Fibroblast of peridontal ligament (primary cell): ENCODE results near the gene RAB18.
"Not testable (repeated sequence)": the region's sequence is repeated elsewhere in the genome, so short reads cannot be mapped to it uniquely, and the experiment has no call there.

ENCODE experiments used
- DNase-seq: peaks from one replicate; pipeline ENCODE4 v3.0.0-alpha.2; 2010; ENCODE audit errors: extremely low read depth

The RAB18 gene

GRCh38 chr10:27504007-27504807, at the start of gene RAB18:
RAB18 (plus strand) TSS chr10:27504304; CDS start chr10:27504370, 66 bp downstream.
- DNase-seq: peak; percentile 99

- no peak for DNase-seq
These were observed 49.3 kb upstream of the RAB18 start for GRCh38 chr10:27454837-27455236.

- DNase-seq: no peak
These were observed 46.7 kb upstream of the RAB18 start for GRCh38 chr10:27457261-27457945.

- DNase-seq: no peak
These were observed 46.1 kb upstream of the RAB18 start for GRCh38 chr10:27457966-27458365.

GRCh38 chr10:27461312-27461711, 42.8 kb upstream of the RAB18 start:
- DNase-seq: no peak

GRCh38 chr10:27463961-27464360, 40.1 kb upstream of the RAB18 start:
- no peak for DNase-seq

- DNase-seq: no peak
These were observed 39.1 kb upstream of the RAB18 start for GRCh38 chr10:27464993-27465392.

- DNase-seq: not testable (repeated sequence)
These were observed 38.5 kb upstream of the RAB18 start for GRCh38 chr10:27465596-27465995.

GRCh38 chr10:27470885-27471284, 33.2 kb upstream of the RAB18 start:
- no peak for DNase-seq

GRCh38 chr10:27474741-27475140, 29.4 kb upstream of the RAB18 start:
- DNase-seq: peak; percentile 17

GRCh38 chr10:27479016-27479415, 25.1 kb upstream of the RAB18 start:
- no peak for DNase-seq

- no peak for DNase-seq
These were observed 22.6 kb upstream of the RAB18 start for GRCh38 chr10:27481486-27481885.

- peak; percentile 57 for DNase-seq
These were observed 20.8 kb upstream of the RAB18 start for GRCh38 chr10:27482984-27483956.

- DNase-seq: no peak
These were observed 18.7 kb upstream of the RAB18 start for GRCh38 chr10:27485368-27485767.

- DNase-seq: no peak
These were observed 18.1 kb upstream of the RAB18 start for GRCh38 chr10:27485986-27486385.

- DNase-seq: no peak
These were observed 13.3 kb upstream of the RAB18 start for GRCh38 chr10:27490807-27491206.

GRCh38 chr10:27494116-27494805, 9.8 kb upstream of the RAB18 start:
- DNase-seq: no peak

- no peak for DNase-seq
These were observed 8.0 kb upstream of the RAB18 start for GRCh38 chr10:27496137-27496536.

- no peak for DNase-seq
These were observed 4.0 kb upstream of the RAB18 start for GRCh38 chr10:27500096-27500495.

- DNase-seq: no peak
These were observed 3.2 kb upstream of the RAB18 start for GRCh38 chr10:27500886-27501285.

- no peak for DNase-seq
These were observed 552 bp upstream of the RAB18 start for GRCh38 chr10:27503498-27504006.
